Stimulated activated CD4-positive, alpha-beta T cell treated with anti-CD3 and anti-CD28 coated beads, TNF-alpha, amount 100 ng/mL, for 48 hours (primary cell): ENCODE measurements around the gene NDUFS1.
"Not testable (repeated sequence)": the region's sequence is repeated elsewhere in the genome, so short reads cannot be mapped to it uniquely, and the experiment has no call there.

Source experiments
- DNase-seq, 3 donors: peaks; one replicate each; pipeline ENCODE4 v3.0.0-alpha.2; 2020; ENCODE audit warnings: low read depth in 3 of 3

Gene NDUFS1

DNA sequence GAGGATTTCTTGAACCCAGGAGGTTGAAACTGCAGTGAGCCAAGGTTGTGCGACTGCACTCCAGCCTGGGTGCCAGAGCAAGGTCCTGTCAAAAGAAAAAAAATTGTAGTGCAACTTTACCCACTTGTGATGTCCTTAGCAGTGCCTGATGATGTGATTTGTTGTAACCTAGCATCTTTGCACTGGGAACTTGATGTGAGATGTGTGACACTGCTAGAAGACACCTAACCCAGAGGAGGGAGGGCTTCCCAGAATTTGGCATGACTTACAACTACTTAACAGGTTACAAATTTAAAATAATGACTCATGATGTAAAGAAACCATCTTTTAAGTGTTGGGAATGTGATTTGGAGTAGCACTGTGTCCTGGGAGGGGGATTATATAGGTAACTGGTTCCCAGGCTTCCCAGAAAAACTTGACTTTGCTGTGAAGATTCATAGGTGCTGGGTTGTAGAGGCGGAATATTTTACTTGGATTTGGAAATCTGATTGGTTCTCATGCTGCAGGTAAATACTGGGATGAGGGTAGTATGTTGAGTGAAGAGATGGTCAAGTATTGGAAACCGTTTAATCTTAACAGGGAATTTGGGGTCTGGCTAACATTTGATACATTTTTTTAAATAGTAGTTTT lies 4.1 kb upstream of the NDUFS1 start:
- no peak for DNase-seq

DNA sequence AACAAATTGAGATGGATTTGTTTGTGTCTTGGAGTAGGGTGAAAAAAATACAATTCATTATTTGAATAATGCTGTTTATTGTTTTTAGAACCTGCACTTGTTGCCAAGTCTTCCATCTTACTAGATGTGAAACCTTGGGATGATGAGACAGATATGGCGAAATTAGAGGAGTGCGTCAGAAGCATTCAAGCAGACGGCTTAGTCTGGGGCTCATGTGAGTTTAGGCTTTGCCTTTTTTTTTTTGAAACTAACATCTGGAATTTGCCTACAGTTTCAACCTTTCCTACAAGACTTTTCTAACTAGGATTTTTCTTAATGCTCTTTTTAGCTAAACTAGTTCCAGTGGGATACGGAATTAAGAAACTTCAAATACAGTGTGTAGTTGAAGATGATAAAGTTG lies 3.2 kb upstream of the NDUFS1 start:
- not testable (repeated sequence) for DNase-seq

DNA sequence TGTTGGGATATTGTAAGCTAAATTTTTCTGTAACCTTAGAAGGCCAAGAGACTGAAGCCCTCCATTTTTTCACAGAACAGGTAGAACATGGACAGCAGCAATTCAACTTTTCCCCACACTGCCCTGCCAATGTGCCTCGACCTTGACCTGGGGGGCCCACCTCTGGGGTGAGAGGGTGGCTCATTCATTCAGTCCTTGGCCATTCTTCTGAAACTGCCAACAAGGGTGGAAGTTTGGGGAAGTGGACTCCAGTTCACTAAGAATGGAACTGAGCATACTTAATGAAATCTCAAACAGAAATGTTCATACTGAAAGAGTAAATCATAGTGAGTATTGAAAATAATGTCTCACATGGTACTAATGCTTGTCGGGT lies 1.5 kb upstream of the NDUFS1 start:
- no peak for DNase-seq

DNA sequence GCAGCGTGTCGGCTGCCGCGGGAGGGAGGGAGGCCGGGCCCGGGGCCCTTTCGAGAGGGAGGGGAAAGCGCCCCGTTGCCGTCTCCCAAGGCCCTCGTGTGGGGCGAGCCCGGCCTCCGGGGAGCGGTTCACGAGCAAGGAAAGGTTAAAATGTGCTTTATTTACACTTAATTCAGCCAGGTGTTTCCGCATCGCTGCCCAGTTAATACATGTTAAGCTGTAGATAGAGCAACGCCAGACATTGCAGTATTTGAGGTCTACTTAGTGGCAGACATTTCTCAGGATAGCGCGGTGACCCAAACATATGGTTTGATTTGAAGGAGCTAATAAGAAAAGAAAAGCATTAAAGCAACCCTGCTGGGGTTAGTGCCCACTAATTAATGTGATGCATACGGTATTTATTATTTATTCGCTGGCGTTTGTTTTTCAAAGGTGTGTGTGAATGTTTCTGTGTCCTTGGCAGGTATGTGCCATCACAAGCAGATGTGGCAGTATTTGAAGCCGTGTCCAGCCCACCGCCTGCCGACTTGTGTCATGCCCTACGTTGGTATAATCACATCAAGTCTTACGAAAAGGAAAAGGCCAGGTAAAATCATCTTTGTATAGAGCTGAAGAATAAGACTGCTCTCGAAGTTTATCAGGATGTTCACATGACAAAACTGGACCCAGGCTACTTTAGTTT lies 1.0 kb upstream of the NDUFS1 start:
- peak in 1 of 3 donors; percentile 55 for DNase-seq

- no peak for DNase-seq
Observed at GRCh38 chr2:206158563-206159345, 490 bp downstream of the NDUFS1 start.

DNA sequence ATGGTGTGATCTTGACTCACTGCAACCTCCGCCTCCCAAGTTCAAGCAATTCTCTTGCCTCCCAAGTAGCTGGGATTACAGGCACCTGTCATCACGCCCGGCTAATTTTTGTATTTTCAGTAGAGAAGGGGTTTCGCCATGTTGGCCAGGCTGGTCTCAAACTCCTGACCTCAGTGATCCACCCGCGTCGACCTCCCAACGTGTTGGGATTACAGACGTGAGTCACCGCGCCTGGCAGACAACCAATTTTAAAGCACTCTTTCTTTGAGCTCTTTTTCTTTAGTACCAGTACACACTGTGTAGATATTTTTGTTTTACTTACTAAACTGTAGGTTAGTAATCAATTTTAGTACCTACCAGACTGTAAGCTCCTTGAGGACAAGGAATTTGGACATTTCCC lies 2.2 kb downstream of the NDUFS1 start:
- not testable (repeated sequence) for DNase-seq

DNA sequence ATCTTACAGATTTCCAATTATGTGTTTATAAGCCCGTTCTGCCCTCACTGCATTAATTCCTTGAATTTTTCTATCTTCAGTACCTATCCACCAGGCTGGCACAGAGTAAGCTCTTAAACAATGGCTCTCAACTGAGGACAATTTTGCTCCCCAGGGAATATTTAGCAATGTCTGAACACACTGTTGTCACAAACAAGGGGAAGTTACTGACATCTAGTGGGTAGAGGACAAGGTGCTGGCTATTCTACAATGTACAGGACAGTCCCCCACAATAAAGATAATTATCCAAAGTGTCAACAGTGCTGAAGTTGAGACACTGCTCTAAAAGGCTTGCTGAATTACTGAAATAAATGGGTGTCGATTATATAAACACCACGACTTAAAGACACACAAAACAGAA lies 5.0 kb downstream of the NDUFS1 start:
- DNase-seq: no peak

DNA sequence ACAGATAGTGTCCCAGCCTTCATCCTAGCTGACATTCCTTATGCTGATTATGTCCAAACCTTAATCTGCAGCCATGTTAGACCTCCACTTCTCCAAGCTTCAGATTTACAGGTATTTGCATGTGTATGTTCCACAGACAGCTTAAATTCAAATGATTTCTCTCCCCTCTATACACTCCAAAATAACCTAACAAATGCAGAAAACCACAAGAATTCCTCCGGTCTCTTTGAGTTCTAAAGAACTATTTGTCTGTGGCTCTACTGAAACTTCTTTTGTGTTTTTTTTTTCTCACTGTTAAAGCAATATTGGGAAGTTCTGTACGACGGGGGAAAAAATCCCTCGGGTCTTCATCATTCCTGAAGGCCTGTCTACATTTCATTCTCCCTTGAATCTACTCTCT lies 8.6 kb downstream of the NDUFS1 start:
- DNase-seq: no peak

DNA sequence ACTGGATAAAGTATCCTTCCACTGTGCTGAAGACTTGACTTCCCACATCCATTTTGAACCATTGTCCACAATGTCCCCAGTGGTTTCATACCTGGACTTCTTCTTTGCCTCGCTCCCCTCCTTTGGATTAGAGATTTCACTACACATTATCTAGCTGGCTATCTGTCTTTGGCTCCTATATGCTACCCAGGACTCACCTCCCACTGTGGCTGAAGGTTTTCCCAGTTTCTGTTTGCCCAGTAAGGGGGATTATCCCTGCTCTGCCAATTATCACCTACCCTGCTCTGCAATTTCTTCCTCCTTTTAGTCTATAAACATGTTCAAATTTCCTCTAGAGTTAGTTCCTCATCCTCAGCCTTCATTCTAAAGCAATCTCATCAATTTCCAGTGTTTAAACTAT lies 9.1 kb downstream of the NDUFS1 start:
- DNase-seq: no peak

GRCh38 chr2:206149330-206149729 lies 9.9 kb downstream of the NDUFS1 start:
- no peak for DNase-seq

- DNase-seq: no peak
Observed at GRCh38 chr2:206145665-206146064, 13.6 kb downstream of the NDUFS1 start.

DNA sequence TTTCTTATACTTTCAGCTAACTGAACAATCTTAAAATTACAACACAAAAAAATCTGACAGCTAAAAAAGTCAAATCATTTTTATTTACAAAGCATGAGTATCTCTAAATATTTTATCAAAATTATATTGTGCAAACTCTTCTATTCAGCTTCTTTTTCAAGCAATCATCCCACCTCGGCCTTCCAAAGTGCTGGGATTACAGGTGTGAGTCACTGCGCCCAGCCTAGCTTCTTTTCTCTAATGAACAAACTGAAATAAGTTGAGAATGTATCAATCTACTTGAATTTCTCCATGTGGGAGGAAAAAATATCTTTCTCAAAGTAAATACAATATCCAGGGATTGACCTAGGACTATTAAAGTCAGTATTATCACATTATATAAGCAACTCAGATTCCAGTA lies 14.9 kb downstream of the NDUFS1 start:
- DNase-seq: no peak

GRCh38 chr2:206143451-206143850 lies 15.8 kb downstream of the NDUFS1 start:
- no peak for DNase-seq

GRCh38 chr2:206127656-206128055 lies 31.6 kb downstream of the NDUFS1 start:
- DNase-seq: no peak

- no peak for DNase-seq
Observed at GRCh38 chr2:206125901-206126300, 33.3 kb downstream of the NDUFS1 start.

- not testable (repeated sequence) for DNase-seq
Observed at GRCh38 chr2:206122569-206122968, 36.7 kb downstream of the NDUFS1 start.

GRCh38 chr2:206116278-206116677 lies 43.0 kb downstream of the NDUFS1 start:
- DNase-seq: no peak

DNA sequence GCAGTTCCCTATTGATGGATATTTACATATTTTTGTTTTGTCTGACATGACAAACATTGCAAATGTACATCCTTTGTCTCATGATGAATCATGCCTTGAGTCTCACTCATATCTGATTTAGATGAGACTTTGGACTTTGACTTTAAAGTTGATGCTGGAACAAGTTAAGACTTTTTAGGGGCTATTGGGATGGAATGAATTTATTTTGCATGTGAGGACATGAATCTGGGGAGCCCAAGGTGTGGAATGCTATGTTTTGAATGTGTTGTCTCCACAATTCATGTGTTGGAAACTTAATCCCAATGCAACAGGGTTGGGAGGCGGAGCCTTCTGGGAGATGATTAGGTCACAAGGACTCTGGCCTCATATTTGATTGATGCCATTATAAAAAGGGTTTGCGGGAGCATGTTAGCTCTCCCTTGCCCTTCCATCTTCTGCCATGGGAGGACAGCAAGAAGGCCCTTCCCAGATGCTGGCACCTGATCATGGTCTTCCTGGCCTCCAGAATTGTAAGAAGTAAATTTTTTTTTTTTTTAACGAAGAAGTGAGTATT lies 44.1 kb downstream of the NDUFS1 start:
- DNase-seq: no peak

DNA sequence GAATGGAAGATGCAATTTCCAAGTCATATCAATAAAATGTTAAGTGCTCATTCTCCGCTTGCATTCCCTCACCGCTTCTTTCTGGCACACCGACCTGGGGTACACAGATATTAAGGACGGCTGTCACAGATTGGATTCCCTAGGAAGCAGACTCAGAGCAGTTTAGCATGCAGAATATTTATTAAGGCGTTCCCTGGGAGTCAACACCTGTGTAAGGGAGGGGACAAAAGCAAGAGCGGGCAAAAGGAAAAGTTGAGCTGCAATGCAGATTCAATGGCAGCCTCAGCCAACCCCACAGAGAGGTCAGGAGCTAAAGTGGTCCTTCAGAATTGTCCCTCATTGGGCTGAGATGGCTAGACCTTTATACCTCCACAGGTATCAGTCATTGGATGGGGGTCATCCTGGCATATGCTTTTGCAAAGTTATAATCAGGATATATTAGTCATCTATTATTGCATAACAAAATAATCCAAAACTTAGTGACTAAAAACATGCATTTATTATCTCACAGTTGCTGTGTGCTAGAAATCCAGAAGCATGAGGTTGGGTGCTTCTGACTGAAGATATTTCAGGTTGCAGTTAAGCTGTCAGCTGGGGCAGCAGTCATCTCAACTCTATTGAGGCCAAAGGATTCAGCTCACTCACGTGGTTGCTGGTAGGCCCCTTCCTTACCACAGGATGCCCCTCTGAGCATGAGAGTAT lies 46.2 kb downstream of the NDUFS1 start:
- no peak for DNase-seq

- DNase-seq: no peak
Observed at GRCh38 chr2:206112108-206112507, 47.1 kb downstream of the NDUFS1 start.

- no peak for DNase-seq
Observed at GRCh38 chr2:206108713-206109112, 50.5 kb downstream of the NDUFS1 start.

DNA sequence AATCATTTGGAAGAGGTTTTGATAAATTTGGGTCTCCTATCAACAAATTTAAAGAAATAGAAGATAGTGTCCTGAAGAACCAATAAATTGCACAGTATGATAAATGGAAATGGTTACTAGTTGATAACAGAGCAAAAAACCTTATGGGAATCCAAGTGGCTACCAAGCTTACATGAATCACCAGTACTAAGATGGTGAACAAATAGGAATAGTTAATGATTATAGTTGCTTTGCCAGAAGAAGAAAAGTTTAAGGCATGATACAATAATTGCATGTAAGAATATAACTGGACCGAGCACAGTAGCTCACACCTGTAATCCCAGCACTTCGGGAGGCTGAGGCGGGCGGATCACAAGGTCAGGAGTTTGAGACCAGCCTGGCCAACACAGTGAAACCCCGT lies 53.7 kb downstream of the NDUFS1 start:
- no peak for DNase-seq
